ENCODE data around the gene ATP2A2.
A peak's percentile ranks its signal among the peaks of the same experiment; 100 is the strongest.

The ATP2A2 gene

DNA sequence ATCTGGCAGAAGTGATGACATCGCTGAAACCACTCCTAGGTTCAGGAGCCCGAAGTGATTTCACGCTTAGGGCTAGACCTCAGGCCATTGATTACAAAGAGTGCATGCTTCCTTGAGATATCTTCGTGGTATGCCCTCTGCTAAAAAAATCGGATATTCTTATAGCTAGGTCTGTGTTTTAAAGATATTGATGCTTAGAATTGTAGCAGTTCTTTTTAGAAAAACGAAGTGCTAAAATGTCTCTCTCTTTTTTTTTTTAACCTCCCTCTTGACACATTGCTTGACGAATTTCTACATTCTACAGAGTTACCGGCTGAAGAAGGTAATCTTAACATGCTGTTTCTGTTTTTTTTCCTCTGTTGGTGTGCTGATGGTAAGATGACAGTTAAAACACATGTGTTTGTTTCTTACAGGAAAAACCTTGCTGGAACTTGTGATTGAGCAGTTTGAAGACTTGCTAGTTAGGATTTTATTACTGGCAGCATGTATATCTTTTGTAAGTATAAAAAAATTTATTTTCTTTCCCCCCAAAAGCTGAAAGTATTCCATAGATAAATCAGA, 1.3 kb downstream of the ATP2A2 start:
- no peaks in the 10 kb centered on the region for H3K79me1 ChIP-seq (ENCODE audit: low read depth, low read length)
- no peak overlapping the region for H2BK120ac ChIP-seq (ENCODE audit: low read depth, low read length)
- H3K4me3 ChIP-seq (ENCODE audit: low read length in 2 of 2) = peak overlapping the region; percentile 81 to 100
- no peaks in the 10 kb centered on the region for H3K27me3 ChIP-seq (ENCODE audit: control insufficient read depth in 3 of 3, insufficient read depth in 3 of 3, low read depth in 1 of 3, low read length in 3 of 3)
- peak overlapping the region; percentile 58 for H3K4me2 ChIP-seq (ENCODE audit: insufficient read depth, low read length, poor library complexity, severe bottlenecking)
- WGBS, 2 donors (ENCODE audit: extremely low coverage in 2 of 2, insufficient read length in 2 of 2, insufficient replicate concordance in 1 of 2) = no CpG with 5 or more reads among the region's 8 CpGs
- H2BK5ac ChIP-seq (ENCODE audit: low read length) = peak overlapping the region; percentile 97
- no peaks in the 10 kb centered on the region for H3K9me3 ChIP-seq (replicated peaks in 1 of 2; ENCODE audit: control insufficient read depth in 2 of 2, insufficient read depth in 1 of 2, low read depth in 1 of 2, low read length in 2 of 2)
- H3K4ac ChIP-seq (ENCODE audit: low read length) = no peak overlapping the region
- H2AFZ ChIP-seq (ENCODE audit: low read length) = peak overlapping the region; percentile 92
- H4K8ac ChIP-seq (ENCODE audit: low read depth, low read length) = no peak overlapping the region
- peak overlapping the region; percentile 96 for H3K23ac ChIP-seq (ENCODE audit: low read depth, low read length, poor library complexity)
- H3K36me3 ChIP-seq (replicated peaks in 1 of 2; ENCODE audit: control insufficient read depth in 2 of 2, insufficient read depth in 2 of 2, low read length in 2 of 2) = peaks cover 0 to 47% of the 10 kb centered on the region in 2 donors
- H4K91ac ChIP-seq (ENCODE audit: low read depth, low read length, poor library complexity) = no peak overlapping the region
- H2BK15ac ChIP-seq (ENCODE audit: low read length) = no peak overlapping the region
- H2AK5ac ChIP-seq (ENCODE audit: low read depth, low read length) = no peak overlapping the region
- no peak overlapping the region for H2BK12ac ChIP-seq (ENCODE audit: low read length)
- peak overlapping the region; percentile 100 for H3K27ac ChIP-seq (replicated peaks; ENCODE audit: low read length)
- no peak overlapping the region for H3K14ac ChIP-seq (ENCODE audit: low read length)
- peak overlapping the region; percentile 100 for H3K9ac ChIP-seq (ENCODE audit: low read depth, low read length, poor library complexity)
- peak overlapping the region; percentile 100 for H3K18ac ChIP-seq (ENCODE audit: low read length)
- peaks cover 8 to 14% of the 10 kb centered on the region in 2 donors for H3K4me1 ChIP-seq (ENCODE audit: control insufficient read depth in 2 of 2, insufficient read depth in 1 of 2, low read depth in 1 of 2, low read length in 2 of 2)
- no peak for DNase-seq (ENCODE audit: low spot score)

DNA sequence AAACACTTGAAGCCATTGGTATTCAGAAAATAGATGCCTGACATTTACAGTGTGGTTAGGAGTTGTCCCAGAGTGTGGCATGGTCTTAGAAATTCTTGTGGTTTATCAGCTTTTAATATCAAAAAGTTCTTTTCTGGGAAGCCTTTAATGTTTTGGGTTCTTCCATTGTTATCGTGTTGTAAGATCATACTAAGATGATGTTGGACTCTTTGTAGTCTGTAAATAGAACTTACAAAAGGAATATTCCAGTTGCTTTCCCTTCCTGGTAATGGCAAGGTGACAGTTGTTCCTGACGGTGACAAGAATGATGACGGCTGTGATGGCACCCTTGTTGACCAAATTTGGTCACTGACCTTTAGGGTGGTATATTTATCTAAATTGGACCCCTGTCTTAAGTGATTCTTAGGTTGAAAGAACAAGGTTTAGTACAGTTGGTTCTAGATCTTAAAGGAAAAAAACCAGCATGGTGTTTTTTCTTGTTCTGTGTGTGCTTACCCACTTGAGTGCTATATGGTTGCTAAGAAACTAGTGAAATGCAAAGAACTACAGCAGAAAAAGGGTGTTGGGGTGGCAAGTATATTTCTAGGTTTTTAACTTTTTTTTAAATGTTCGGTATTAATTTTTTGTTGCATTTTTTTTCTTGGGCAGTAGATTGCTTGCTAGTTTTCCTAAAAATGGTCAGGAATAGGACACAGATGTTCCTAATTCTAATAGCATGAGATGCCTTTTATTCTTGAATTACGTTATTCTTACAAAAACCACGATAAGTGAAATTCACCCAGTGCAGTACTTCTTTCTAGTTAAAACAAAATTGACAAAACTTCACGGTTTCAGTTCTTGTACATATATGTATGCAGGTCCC, 2.1 kb downstream of the ATP2A2 start:
- no peak overlapping the region for H3K27ac ChIP-seq (replicated peaks; ENCODE audit: low read length)
- H2BK5ac ChIP-seq (ENCODE audit: low read length) = no peak overlapping the region
- H4K8ac ChIP-seq (ENCODE audit: low read depth, low read length) = no peak overlapping the region
- no peak overlapping the region for H2AFZ ChIP-seq (ENCODE audit: low read length)
- H3K9me3 ChIP-seq (replicated peaks in 1 of 2; ENCODE audit: control insufficient read depth in 2 of 2, insufficient read depth in 1 of 2, low read depth in 1 of 2, low read length in 2 of 2) = no peaks in the 10 kb centered on the region
- H2BK120ac ChIP-seq (ENCODE audit: low read depth, low read length) = no peak overlapping the region
- peaks cover 2 to 55% of the 10 kb centered on the region in 2 donors for H3K36me3 ChIP-seq (replicated peaks in 1 of 2; ENCODE audit: control insufficient read depth in 2 of 2, insufficient read depth in 2 of 2, low read length in 2 of 2)
- no peak overlapping the region for H2BK15ac ChIP-seq (ENCODE audit: low read length)
- no peak overlapping the region for H3K14ac ChIP-seq (ENCODE audit: low read length)
- H3K4ac ChIP-seq (ENCODE audit: low read length) = no peak overlapping the region
- H3K4me3 ChIP-seq (ENCODE audit: low read length in 2 of 2) = peak overlapping the region in 1 of 2 donors; percentile 81
- no peak overlapping the region for H2AK5ac ChIP-seq (ENCODE audit: low read depth, low read length)
- no peak overlapping the region for H4K91ac ChIP-seq (ENCODE audit: low read depth, low read length, poor library complexity)
- no peak overlapping the region for H3K18ac ChIP-seq (ENCODE audit: low read length)
- H3K9ac ChIP-seq (ENCODE audit: low read depth, low read length, poor library complexity) = no peak overlapping the region
- H3K79me1 ChIP-seq (ENCODE audit: low read depth, low read length) = no peaks in the 10 kb centered on the region
- no peaks in the 10 kb centered on the region for H3K27me3 ChIP-seq (ENCODE audit: control insufficient read depth in 3 of 3, insufficient read depth in 3 of 3, low read depth in 1 of 3, low read length in 3 of 3)
- no peak overlapping the region for H3K23ac ChIP-seq (ENCODE audit: low read depth, low read length, poor library complexity)
- no peak for DNase-seq (ENCODE audit: low spot score)
- H3K4me1 ChIP-seq (ENCODE audit: control insufficient read depth in 2 of 2, insufficient read depth in 1 of 2, low read depth in 1 of 2, low read length in 2 of 2) = peaks cover 8 to 14% of the 10 kb centered on the region in 2 donors
- no peak overlapping the region for H2BK12ac ChIP-seq (ENCODE audit: low read length)
- H3K4me2 ChIP-seq (ENCODE audit: insufficient read depth, low read length, poor library complexity, severe bottlenecking) = peak overlapping the region; percentile 37
- WGBS, 2 donors (ENCODE audit: extremely low coverage in 2 of 2, insufficient read length in 2 of 2, insufficient replicate concordance in 1 of 2) = no CpG with 5 or more reads among the region's 7 CpGs

DNA sequence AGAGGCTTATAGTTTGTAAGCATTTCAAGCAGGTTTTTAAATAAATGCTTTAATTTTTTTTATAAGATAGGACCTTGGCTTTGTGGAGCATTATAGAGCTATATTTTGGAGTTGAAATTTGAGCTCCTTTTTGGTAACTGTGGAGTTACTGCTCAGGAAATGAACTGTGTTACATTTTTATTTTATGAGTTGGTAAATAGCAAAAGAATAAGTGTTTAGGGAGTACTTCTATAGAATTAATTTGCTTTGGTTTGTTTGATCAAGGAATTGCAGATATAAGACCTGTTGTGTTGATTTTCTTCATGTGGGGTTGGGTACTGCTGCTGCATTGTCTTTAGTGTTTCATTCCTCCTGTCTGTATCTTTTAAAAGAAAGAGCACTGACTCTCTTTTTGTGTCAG, 3.5 kb downstream of the ATP2A2 start:
- Histone ChIP-seq H3K4me1 (ENCODE audit: control insufficient read depth in 2 of 2, insufficient read depth in 1 of 2, low read depth in 1 of 2, low read length in 2 of 2) (peaks cover 4 to 11% of the 10 kb centered on the region in 2 donors), H3K14ac (ENCODE audit: low read length) (no peak overlapping the region), H2BK12ac (ENCODE audit: low read length) (no peak overlapping the region), H2BK5ac (ENCODE audit: low read length) (no peak overlapping the region), H3K27me3 (ENCODE audit: control insufficient read depth in 3 of 3, insufficient read depth in 3 of 3, low read depth in 1 of 3, low read length in 3 of 3) (no peaks in the 10 kb centered on the region), H3K36me3 (replicated peaks in 1 of 2; ENCODE audit: control insufficient read depth in 2 of 2, insufficient read depth in 2 of 2, low read length in 2 of 2) (peaks cover 8 to 69% of the 10 kb centered on the region in 2 donors), H3K9me3 (replicated peaks in 1 of 2; ENCODE audit: control insufficient read depth in 2 of 2, insufficient read depth in 1 of 2, low read depth in 1 of 2, low read length in 2 of 2) (no peaks in the 10 kb centered on the region), H2BK120ac (ENCODE audit: low read depth, low read length) (no peak overlapping the region), H3K27ac (replicated peaks; ENCODE audit: low read length) (no peak overlapping the region), H3K4me2 (ENCODE audit: insufficient read depth, low read length, poor library complexity, severe bottlenecking) (no peak overlapping the region), H2AFZ (ENCODE audit: low read length) (no peak overlapping the region), H4K8ac (ENCODE audit: low read depth, low read length) (no peak overlapping the region), H3K9ac (ENCODE audit: low read depth, low read length, poor library complexity) (no peak overlapping the region), H3K18ac (ENCODE audit: low read length) (no peak overlapping the region), H2AK5ac (ENCODE audit: low read depth, low read length) (no peak overlapping the region), H3K4ac (ENCODE audit: low read length) (no peak overlapping the region), H3K4me3 (ENCODE audit: low read length in 2 of 2) (no peak overlapping the region), H3K23ac (ENCODE audit: low read depth, low read length, poor library complexity) (no peak overlapping the region), H2BK15ac (ENCODE audit: low read length) (no peak overlapping the region), H4K91ac (ENCODE audit: low read depth, low read length, poor library complexity) (no peak overlapping the region), H3K79me1 (ENCODE audit: low read depth, low read length) (no peaks in the 10 kb centered on the region)
- DNase-seq (ENCODE audit: low spot score) = no peak

DNA sequence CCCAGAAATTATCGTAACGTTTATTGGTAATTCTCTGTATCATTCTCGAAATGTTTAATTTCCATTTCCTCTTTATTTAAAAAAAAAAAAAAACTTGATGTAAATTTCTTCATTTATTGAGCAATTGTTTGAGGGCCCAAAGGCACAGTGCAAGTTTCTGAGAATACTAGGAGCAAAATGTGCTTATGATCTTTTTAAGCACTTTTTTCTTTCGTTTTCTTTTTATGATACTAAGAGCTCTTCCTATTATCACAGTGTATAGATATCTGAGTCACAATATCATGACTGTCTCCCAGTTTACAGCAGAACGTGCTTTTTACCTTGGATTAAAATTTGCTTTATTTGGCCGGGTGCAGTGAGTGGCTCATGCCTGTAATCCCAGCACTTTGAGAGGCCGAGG, 5.6 kb downstream of the ATP2A2 start:
- H2BK15ac ChIP-seq (ENCODE audit: low read length) = no peak overlapping the region
- no peak overlapping the region for H2BK12ac ChIP-seq (ENCODE audit: low read length)
- H3K4me3 ChIP-seq (ENCODE audit: low read length in 2 of 2) = no peak overlapping the region
- H3K9me3 ChIP-seq (replicated peaks in 1 of 2; ENCODE audit: control insufficient read depth in 2 of 2, insufficient read depth in 1 of 2, low read depth in 1 of 2, low read length in 2 of 2) = no peaks in the 10 kb centered on the region
- H3K4me1 ChIP-seq (ENCODE audit: control insufficient read depth in 2 of 2, insufficient read depth in 1 of 2, low read depth in 1 of 2, low read length in 2 of 2) = peaks cover 2 to 6% of the 10 kb centered on the region in 2 donors
- no peak overlapping the region for H3K14ac ChIP-seq (ENCODE audit: low read length)
- no peak overlapping the region for H3K4me2 ChIP-seq (ENCODE audit: insufficient read depth, low read length, poor library complexity, severe bottlenecking)
- no peak overlapping the region for H2BK5ac ChIP-seq (ENCODE audit: low read length)
- no peak overlapping the region for H2AK5ac ChIP-seq (ENCODE audit: low read depth, low read length)
- no peak overlapping the region for H2BK120ac ChIP-seq (ENCODE audit: low read depth, low read length)
- H3K27ac ChIP-seq (replicated peaks; ENCODE audit: low read length) = no peak overlapping the region
- H2AFZ ChIP-seq (ENCODE audit: low read length) = no peak overlapping the region
- no peak overlapping the region for H4K8ac ChIP-seq (ENCODE audit: low read depth, low read length)
- H4K91ac ChIP-seq (ENCODE audit: low read depth, low read length, poor library complexity) = no peak overlapping the region
- no peak for DNase-seq (ENCODE audit: low spot score)
- H3K9ac ChIP-seq (ENCODE audit: low read depth, low read length, poor library complexity) = no peak overlapping the region
- no peak overlapping the region for H3K23ac ChIP-seq (ENCODE audit: low read depth, low read length, poor library complexity)
- H3K4ac ChIP-seq (ENCODE audit: low read length) = no peak overlapping the region
- peaks cover 14 to 89% of the 10 kb centered on the region in 2 donors for H3K36me3 ChIP-seq (replicated peaks in 1 of 2; ENCODE audit: control insufficient read depth in 2 of 2, insufficient read depth in 2 of 2, low read length in 2 of 2)
- no peaks in the 10 kb centered on the region for H3K27me3 ChIP-seq (ENCODE audit: control insufficient read depth in 3 of 3, insufficient read depth in 3 of 3, low read depth in 1 of 3, low read length in 3 of 3)
- no CpG with 5 or more reads among the region's 7 CpGs for WGBS, 2 donors (ENCODE audit: extremely low coverage in 2 of 2, insufficient read length in 2 of 2, insufficient replicate concordance in 1 of 2)
- no peak overlapping the region for H3K18ac ChIP-seq (ENCODE audit: low read length)
- no peaks in the 10 kb centered on the region for H3K79me1 ChIP-seq (ENCODE audit: low read depth, low read length)

Data from neuronal stem cell (in vitro differentiated cells).